NCI-H2107 treated with DMSO at 0.1 percent for 48 hours (cell line): ENCODE measurements around the gene N4BP2.
"Not testable (repeated sequence)": the region's sequence is repeated elsewhere in the genome, so short reads cannot be mapped to it uniquely, and the experiment has no call there.

Source experiments
- DNase-seq: peaks from one replicate; lab custom pipeline; 2025; ENCODE audit not compliant: unreplicated experiment; lab: John Stamatoyannopoulos, UW

The N4BP2 gene

DNA sequence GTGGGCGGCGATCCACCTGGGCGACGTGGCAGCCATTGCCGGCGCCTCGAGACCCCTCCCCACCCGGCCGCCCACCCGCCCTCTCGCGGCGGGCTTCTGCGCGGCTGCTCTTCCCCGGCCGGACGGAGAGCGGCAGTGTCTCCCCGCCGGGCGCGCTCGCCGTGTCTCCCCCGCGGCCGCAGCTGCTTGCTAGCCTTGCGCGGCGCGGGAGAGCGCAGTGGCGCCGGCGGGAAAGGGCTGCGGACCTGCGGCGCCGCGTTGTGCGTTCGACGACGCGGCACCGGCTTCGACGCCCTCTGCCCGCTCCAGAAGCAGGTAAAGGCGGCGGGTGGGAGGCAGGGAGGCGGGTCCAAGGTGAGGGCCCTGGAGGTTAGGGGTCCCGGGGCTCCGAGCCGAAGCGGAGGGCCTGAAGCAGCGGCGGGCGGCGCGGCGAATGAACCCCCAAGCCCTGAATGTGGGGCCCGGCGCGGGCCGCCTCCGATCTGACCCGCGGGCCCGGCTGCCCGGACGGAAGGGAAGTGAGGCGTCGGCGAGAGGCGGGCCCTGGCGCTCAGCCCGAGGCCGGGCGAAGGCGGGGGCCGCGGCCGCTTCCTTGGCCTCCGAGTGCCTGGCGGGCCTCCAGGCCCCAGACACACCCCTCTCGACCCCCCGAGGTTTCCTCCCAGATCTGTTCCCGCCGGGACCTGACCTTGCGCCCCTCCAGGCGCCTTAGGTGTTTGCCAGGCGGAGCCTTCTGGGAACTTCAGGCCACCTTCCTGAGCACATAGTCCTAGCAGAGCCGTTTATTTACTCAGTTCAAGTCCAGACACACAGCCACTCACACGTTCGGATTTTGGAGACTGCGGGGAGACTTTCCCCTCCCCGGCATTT is at the start of gene N4BP2:
TSS of gene N4BP2 (plus strand) at position 135 of the 870 bp plus-strand sequence. CDS start 40,491 bp downstream, outside the sequence.
- DNase-seq, result peak; percentile 36

DNA sequence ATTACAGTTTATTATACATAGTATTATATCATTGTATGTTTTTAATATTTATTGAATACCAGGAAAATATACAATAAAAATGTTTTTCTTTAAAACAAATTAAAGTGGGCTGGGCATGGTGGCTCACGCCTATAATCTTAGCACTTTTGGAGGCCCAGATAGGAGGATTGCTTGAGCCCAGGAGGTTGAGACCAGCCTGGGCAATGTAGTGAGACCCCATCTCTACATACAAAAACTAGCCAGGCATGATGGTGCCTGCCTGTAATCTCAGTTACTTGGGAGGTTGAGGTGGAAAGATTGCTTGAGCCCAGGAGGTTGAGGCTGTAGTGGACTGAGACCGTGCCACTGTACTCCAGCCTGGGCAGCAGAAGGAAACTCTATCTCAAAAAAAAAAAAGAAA is 40.6 kb upstream of the N4BP2 start:
- DNase-seq, result no peak

DNA sequence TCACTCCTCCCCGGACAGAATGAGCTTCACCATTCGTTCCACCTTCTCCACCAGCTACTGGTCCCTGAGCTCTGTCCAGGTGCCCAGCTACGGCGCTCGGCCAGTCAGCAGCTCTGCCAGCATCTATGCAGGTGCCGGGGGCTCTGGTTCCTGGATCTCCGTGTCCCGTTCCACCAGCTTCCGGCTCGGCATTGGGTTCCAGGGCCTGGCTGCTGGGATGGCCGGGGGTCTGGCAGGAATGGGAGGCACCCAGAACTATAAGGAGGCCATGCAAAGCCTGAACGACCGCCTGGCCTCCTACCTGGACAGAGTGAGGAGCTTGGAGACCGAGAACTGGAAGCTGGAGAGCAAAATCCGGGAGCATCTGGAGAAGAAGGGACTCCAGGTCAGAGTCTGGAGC is 36.4 kb upstream of the N4BP2 start:
- DNase-seq, result no peak

DNA sequence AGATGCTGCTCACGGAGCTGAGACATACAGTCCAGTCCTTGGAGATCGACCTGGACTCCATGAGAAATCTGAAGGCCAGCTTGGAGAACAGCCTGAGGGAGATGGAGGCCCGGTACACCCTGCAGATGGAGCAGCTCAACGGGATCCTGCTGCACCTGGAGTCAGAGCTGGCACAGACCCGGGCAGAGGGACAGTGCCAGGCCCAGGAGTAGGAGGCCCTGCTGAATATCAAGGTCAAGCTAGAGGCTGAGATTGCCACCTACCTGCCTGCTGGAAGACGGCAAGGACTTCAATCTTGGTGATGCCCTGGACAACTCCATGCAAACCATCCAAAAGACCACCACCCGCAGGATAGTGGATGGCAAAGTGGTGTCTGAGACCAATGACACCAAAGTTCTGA is 35.5 kb upstream of the N4BP2 start:
- not testable (repeated sequence) for DNase-seq

DNA sequence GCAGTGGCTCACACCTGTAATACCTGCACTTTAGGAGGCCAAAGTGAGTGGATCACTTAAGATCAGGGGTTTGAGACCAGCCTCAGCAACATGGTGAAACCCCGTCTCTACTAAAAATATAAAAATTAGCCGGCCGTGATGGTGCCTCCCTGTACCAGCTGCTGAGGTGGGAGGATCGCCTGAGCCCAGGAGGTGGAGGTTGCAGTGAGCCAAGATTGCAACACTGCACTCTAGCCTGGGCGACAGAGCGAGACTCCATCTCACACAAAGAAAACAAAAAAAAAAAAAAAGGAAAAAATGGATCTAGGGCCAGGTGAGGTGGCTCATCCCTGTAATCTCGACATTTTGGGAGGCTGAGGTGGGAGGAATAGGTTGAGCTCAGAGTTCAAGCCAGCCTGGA is 32.6 kb upstream of the N4BP2 start:
- not testable (repeated sequence) for DNase-seq

DNA sequence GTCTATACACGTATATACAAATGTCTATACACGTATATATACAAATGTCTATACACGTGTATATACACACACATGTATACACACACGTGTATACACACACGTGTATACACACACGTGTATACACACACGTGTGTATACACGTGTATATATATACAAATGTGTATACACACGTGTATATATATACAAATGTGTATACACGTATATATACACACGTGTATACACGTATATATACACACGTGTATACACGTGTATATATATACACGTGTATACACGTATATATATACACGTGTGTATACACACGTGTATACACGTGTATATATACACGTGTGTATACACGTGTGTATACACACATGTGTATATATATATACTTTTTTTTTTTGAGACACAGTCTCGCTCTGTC is 23.9 kb upstream of the N4BP2 start:
- no peak for DNase-seq

DNA sequence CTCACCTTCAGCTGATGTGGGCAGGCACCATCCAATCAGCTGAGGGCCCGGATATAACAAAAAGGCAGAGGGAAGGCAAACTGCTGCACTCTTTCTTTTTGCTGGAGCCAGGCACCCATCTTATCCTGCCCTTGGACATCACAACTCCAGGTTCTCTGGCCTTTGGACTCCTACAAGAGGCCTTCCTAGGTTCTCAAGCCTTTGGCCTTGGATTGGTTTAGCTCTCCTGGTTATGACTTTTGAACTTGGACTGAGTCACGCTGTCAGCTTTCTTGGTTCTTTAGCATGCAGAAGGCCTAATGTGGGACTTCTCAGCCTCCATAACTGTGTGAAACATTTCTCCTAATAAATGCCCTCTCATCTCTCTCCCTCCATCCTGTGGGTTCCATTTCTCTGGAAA is 23.0 kb upstream of the N4BP2 start:
- DNase-seq, result no peak

DNA sequence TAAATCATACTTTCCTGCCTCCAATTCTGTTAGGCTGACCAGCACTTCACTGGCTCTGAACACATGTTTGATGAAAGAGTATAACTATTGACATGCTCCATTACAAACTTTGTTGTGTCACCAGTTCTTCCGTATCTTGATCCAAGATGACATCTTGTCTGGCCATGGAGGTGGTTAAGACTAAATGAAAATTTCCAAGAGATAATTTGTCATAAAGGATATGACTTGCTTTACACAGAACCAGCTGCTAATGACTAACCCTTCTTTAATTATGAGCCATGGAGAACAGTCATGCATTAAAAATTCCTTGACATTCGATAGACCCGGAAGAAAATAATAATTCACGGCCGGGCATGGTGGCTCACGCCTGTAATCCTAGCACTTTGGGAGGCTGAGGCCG is 17.7 kb upstream of the N4BP2 start:
- DNase-seq, result no peak

DNA sequence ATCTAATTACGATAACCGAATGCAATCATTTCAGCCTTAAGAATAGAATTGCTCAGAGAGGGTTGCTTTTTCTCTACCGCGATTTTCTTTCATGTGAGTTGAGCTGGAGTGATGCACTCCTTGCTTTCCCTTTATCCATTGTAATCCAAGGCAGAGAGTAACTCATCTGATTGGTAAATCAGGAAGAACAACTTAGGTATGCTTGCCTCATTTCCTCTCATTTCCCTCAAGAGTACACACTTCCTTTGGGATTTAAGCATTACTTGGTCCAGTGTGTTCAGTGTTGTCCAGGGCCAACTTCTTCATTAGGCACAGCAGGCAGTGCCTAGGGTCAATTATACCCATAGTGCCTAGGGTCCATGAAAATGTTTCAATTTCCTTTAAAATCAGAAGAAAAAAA is 15.7 kb upstream of the N4BP2 start:
- no peak for DNase-seq

DNA sequence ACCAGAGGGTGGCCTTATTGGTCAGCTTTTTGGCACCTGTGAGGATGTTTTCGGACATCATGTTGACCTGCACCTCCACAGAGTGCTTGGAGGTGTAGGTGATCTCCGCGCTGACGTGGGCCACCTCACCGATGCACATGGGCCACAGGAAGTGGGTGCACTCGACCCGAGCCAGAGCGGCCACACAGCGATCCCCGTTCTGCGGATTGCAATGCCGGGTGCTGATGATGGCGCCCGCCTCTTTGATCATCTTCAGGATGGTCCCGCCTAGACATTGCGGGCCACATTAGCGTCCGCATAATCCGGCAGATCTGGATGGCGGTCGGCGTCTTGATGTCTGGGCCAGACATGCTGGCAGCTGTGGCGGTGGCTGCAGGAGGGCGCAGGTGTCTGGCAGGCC is 12.9 kb upstream of the N4BP2 start:
- no peak for DNase-seq

DNA sequence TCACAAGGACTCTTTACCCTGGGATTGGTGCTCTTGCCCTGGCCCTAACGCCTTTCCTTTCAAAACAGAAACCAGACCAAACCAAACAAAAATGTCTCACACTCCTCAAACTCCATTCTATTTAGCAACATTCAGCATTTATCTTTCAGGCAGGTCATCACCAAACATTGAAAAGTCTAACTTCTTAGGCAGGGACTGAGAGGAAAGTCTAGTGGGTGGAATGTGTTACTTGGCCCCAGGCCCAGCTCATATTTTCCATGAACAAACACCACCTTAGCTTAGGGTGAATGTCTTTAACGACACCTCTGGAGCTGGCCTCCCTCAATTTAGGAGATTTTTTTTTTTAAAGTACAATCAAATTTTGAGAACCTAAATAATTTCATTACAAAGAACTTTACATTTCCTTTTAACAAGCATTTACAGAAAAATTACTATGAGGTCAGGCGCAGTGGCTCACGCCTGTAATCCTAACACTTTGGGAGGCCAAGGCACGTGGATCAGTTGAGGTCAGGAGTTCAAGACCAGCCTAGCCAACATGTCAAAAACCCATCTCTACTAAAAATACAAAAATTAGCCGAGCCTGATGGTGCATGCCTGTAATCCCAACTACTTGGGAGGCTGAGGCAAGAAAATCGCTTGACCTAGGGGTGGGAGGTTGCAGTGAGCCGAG is 10.2 kb upstream of the N4BP2 start:
- DNase-seq, result no peak

DNA sequence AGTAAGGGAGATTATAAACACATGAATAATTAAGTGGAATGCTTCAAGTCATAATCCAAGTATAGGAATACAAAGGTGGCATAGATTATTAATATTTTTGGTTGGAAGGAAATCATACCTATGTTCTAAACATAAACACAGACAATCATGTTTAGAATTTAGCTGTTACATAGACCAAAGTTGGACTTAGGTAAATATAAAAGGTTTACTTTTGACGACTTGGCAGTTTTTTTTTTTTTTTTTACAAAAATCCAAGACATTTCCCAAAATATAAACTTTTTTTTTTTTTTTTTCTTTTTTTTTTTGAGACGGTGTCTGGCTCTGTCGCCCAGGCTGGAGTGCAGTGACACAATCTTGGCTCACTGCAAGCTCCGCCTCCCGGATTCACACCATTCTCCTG is 3.5 kb upstream of the N4BP2 start:
- no peak for DNase-seq

DNA sequence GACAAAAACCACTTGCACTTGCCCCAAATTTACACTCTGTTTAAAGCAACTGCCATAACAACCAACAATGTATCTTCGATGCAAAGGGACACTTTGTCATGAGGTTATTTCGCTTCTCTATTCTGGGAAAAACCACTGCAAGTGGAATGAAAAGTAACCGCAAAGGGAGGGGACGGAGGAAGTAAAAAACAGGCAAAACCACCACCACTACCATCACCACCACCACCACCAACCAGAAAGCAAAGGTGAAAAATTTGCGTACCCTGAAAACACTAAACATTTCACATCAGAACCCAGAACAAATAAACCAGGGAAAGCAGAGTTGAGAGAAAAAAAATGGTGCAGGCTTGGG is 1.2 kb upstream of the N4BP2 start:
- DNase-seq, result no peak

DNA sequence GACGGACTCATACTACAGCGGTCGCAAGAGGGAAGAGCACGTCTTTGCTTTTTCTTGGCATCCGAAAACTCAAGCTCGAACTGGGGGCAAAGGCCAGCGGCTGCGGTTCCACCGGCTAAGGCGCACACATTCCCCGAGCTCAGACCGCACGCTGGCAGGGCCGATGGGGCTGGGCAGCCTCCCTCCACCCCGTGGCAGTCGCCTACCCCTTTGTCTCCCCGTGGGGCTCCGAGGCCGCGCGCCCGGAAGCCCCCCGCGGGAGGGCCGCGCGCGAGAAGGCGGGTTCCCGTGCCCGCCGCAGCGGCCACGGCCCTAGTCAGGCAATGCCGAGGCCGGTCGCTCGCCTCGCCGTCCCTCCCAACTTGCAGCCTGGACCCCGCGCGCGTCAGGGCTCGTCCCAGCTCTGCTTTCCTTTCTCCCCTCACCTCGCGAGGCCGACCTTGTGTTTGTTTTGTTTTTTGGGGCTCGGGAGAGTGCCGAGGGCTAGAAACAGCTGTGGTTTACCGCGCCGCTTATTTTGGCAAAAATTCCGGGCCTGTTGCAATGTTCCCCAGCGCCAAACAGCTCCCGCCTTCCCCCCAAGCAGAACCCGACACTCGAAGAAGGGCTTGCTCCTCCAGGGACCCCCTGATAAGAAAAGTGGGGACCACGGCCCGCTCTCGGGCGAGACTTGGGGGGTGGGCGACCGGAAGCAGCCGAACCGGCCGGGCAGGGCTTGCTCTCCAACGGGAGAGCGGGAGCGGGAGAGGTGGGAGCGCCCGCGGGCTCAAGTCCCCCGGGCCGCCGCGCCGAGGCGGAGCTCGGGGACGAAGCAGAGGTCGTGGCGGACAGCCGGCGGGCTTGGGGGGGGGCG is 561 bp upstream of the N4BP2 start:
- no peak for DNase-seq

DNA sequence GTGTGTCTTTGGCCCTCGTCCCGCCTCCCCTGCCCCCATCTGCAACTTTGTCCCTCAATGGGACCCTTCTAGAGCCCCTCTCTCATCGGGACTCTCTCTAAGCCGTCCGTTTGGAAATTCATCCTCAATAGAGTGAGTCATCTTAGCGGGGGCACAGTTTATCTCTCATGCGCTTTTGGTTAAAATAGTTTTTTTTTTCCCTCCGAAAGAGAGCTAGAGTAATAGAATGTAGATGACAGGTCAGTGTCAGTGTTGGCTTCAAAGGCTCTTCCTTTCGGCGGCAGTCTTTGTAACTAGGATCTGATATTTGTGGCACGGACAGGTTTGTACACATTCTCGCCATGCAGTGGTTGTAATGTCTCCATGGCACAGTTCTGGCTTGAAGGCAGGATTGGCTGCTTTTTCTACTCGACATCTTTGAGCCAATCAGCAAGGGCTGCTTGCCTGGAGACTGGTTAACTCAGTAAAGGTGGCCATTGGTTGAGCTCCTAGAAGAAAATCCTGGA is 989 bp downstream of the N4BP2 start:
- DNase-seq, result peak; percentile 72

DNA sequence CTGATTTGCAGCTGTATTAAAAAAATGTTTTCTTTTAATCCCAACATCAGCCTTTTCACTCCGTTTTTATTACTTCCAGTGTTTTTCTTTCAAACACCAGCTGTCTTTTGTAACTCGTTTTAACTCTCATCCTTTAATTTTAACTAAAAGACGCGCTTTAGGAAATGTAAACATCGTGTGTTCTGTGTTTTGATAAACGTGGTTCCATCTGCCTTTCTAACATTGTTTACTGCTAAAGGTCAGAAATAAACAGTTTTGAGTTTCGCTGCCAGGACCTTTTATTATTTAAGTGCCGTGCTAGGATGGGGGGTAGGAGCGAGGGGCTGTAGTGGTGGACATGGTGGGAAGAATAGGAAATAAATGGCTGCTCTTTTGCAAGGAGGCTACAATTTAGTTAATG is 1.5 kb downstream of the N4BP2 start:
- no peak for DNase-seq

DNA sequence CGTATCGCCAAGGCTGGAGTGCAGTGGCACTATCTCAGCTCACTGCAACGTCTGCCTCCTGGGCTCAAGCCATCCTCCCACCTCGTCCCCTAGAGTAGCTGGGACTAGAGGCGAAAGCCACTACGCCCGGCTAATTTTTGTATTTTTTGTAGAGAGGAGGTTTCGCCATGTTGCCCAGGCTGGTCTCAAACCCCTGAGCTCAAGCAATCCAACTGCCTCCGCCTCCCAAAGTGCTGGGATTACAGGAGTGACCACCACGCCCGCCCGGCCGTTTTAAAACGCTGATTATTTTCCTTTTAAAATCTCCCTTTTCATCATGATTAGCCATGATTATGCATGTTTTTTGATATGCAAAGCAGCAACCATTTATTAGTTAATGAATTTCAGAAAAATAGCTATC is 2.2 kb downstream of the N4BP2 start:
- DNase-seq, result no peak

DNA sequence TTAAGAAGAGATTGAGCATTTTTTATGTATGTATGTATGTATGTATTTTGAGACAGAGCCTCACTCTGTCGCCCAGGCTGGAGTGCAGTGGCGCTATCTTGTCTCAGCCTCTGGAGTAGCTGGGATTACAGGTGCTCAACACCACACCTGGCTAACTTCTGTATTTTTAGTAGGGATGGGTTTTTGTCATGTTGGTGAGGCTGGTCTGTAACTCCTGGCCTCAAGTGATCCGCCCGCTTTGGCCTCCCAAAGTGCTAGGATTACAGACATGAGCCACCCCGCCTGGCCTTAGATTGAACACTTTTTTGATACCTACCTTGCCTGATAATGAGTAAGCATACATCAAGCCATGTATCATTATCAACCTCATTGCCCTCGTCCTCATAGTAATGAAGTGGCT is 2.7 kb downstream of the N4BP2 start:
- no peak for DNase-seq

DNA sequence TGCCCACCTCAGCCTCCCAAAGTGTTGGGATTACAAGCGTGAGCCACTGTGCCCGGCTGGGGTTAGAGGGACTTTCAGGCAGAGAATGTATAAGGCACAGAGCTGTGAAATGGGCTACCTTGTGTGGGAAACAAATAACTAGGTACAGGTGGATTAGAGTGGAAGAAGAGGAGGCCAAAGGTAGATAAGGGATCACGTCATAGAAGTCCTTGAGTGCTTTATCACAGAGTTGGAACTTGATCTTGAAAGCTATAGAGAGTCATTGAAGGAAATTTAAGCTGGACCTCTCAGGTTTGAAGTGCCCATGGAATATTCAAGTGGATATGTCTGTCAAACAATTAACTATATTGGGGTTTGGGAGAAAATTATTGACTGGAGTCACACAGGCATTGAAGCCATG is 8.4 kb downstream of the N4BP2 start:
- peak; percentile 44 for DNase-seq

DNA sequence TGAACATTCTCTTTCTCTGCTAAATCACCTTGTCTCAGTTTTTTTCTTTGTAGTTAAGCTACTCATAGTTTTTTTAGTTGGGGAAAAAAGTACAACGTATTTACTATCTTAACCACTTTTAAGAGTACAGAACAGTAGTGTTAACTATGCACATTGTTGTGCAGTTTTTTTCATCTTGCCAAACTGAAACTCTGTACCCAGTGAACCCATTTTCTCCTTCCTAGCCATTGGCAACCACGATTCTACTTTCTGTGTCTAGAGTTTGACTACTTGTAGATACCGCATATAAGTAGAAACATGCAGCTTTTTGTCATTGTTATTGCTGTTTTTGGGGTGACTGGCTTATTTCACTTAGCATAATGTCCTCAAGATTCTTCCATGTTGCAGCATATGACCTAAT is 10.0 kb downstream of the N4BP2 start:
- no peak for DNase-seq

DNA sequence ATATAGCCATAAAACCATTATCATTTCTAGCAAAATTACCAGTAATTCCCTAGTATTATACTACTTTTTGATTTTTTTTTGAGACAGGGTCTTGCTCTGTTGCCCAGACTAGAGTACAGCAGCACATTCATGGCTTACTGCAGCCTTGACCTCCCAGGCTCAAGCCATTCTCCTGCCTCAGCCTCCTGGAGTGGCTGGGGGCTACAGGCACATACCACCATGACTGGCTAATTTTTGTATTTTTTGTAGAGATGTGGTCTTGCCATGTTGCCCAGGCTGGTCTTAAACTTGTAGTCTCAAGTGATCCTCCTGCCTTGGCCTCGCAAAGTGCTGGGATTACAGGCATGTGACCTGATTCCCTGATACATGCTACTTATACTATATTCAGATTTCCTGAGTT is 13.7 kb downstream of the N4BP2 start:
- DNase-seq, result no peak

DNA sequence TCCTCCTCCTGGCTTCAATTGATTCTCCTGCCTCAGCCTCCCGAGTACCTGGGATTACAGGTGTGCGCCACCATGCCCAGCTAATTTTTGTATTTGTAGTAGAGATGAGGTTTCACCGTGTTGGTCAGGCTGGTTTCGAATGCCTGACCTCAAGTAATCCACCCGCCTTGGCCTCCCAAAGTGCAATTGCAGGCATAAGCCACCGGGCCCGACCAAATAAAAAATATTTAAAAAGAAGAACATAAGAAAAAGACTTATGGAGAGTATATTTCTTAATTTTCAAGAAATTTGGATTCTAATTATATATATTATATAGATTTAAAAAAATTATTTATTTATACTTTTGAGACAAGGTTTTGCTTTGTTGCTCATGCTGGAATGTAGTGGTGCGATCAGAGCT is 29.8 kb downstream of the N4BP2 start:
- no peak for DNase-seq
